DMS53 (cell line): ENCODE results near the gene TGM2.
A peak's percentile ranks its signal among the peaks of the same experiment; 100 is the strongest.

Experiments
- DNase-seq: peaks from one replicate; lab custom pipeline; 2025; lab: John Stamatoyannopoulos, UW

Gene TGM2

DNA sequence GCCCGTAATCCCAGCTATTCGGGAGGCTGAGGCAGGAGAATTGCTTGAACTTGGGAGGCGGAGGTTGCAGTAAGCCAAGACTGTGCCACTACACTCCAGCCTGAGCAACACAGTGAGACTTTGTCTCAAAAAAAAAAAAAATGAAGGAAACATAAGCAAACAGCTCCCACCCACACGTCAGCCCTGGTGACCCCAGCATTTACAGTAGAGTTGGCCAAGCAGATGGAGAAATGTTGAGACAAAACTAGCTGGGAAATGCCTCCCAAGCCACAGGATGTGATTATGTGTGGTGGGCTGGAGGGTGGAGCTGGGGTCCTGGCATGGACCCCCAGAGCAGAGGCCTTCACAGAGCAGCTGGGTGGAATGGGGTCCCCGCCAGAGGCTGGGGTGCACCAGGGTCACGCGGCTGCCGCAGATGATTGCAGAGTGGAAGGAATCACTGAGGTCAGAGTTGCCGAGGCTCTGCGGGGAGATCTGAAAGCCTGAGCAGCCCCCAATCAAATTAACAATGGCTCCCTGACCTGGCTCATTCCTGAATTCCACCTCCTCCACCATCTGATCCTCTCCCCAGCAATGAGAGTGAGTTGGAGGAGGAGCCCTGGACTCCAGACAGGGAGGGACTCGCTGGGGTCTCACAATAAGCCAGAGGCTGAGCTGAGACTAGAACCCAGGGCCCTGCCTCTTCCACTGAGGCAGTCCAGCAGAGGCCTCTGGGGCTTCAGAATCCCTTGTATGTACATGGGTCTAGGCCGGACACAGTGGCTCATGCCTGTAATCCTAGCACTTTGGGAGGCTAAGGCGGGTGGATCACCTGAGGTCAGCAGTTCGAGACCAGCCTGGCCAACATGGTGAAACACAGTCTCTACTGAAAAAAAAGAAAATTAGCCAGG lies 34.7 kb upstream of the TGM2 start:
- no peak for DNase-seq

DNA sequence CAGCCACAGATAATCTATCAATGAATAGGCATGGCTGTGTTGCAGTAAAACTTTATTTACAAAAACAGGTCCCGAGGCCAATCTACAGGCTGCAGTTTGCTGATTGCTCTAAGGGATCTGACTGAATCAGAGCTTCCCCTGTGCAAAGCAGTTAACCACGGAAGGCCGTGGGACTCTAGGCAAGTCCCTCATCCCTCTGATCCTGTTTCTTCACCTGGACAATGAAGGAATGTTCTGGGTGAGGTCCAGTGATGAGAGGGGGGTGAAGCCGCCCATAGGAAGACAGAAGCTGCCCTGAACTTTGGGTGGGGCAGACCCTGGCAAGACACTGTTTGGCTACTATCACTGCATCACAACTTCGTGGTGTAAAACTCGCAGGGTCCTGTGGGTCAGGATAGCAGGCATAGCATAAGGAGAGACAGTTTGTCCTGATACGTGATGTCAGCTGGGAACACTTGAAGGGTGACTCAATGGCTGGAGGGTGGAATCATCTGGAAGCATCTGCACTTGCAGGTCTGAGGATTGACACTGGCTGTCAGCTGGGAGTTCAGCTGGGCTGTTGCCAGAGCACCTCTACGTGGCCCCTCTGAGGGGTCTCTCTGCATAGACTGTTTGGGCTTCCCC lies 33.3 kb upstream of the TGM2 start:
- no peak for DNase-seq

DNA sequence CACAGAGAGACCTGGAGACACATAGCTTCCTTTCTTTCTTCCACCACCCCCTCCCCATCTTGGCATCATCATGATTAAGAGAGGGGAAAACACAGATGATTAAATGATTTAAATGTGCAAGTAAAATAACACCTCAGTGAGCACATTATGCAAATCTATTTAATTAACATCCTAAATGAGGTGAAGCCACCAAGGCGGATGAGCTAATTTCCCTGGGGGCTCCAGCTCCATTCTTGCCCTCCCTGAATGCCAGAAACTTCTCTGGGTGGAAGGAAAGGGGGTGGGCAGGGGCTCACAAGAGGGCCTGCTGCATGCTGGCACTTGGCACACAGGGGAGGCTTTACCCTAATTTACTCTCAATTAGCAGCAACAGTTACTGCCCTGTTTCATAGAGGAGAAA lies 32.5 kb upstream of the TGM2 start:
- no peak for DNase-seq

DNA sequence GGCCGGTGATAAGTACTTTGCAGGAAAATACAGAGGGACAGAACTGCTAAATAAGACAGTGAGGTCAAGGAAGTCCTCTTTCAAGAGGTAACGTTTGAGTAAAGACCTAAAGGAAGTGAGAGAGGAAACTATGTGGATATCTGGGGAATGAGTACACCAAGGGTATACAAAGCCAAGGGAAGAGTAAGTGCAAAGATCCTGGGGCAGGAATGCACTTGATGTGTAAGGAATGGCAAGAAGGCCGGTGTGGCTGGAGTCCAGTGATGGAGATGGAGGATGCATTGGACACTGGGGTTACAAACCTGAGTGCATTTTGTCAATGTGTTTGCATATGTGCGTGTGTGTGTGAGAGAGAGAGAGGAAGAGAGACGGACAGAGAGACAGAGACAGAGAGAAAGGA lies 32.1 kb upstream of the TGM2 start:
- no peak for DNase-seq

DNA sequence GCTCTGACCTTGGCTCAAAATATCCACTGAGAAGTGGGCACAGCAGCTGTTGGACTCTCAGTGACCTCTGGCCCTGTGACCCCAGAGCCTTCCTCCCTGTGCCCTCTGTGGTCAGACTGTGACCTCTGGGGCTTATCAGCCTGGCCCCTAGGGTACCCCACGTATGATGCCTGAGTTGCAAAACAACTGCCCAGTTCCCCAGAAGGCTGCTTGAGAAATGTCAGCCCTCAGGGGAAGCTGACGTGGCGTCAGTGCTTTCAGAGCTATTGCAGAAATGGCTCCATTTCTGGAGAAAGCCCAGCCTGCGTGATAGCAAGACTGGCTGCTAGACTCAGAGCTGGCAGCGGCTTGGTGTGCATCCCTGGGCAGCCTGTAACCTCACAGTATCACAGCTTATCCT lies 31.5 kb upstream of the TGM2 start:
- DNase-seq, result no peak

DNA sequence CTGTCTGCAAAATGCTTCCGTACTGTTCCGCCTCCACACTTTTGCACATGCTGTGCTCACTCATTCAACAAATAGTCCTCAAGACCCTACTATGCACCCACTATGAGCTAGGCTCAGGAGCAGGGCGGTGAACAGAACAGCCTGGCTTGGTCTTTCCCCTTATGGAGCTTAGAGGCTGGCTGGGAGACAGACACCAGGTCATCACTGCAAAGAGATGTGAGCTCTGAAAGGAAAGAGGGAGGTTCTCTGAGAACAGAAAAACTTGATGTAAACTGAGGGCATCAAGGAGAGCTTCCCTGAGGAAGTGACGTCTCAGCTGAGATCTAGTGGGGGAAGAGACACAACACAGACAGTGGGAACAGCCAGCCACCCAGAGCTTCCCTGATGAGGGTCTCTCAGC lies 31.0 kb upstream of the TGM2 start:
- DNase-seq, result no peak

DNA sequence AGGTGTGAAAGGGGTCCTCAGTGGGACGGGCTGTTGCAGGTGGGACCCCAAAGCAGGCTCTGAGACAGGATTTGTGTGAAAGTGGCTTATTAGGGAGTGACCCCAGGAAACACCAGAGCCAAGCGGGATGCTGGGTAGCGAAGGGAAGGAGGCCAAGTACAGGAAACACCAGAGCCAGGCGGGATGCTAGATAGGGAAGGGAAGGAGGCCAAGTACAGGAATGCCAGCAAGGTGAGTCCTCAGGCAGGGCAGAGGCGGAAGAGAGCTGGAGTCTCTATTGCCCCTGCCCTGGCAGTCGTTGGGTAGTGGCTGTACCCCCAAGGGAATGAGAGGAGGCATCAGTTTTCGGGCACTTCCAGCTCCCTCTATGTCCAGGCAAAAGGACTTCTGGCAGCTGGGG lies 30.5 kb upstream of the TGM2 start:
- DNase-seq, result no peak

DNA sequence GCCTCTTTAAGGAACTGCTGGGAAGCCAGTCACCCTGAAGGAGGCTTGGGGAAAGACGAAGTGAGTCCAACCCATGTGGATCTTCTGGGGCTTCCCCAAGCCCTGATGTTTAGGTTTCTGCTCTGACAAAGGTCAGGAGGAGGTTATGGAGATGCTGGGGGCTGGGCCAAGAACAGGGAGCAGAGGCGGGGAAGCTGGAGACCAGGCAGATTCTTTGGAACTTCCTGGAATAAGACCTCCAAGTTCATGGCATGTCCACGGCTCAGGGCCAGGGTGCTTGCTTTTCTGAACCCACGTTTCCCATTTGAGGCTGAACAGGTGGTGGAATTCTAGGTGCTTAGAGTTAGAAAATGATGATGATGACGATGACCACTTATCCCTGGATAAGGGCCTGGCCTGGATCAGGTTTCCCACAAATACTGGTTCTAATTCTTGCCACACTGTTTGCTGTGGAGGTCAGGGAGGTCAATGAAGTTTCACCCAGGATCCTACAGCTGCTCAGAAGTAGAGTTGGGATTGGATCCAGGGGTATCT lies 30.0 kb upstream of the TGM2 start:
- peak; percentile 17 for DNase-seq

- no peak for DNase-seq
These were observed 28.6 kb upstream of the TGM2 start for GRCh38 chr20:38193586-38194105.

GRCh38 chr20:38192323-38192885 lies 27.3 kb upstream of the TGM2 start:
- DNase-seq, result no peak

GRCh38 chr20:38191654-38192053 lies 26.6 kb upstream of the TGM2 start:
- no peak for DNase-seq

DNA sequence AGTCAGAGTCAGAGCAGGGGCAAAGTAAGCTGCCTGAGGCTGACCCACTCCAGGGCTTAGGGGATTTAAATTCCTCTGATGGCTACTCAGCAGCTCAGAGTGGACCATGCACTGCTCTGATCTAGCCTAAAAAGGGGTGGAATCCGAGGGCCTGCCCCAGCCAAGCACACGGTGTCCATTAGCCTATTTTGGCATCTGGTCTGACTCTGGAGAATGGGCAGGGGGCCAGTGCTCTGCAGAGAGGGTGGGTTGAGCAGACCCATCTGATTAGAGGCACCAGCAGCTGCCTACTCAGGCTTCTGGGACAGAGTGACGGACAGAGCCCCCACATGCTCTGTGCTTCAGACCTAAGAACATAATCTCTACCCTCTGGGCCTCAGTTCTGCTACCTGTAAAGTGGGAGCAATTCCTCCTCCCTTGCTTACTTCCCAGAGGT lies 25.9 kb upstream of the TGM2 start:
- DNase-seq, result no peak

GRCh38 chr20:38190166-38190565 lies 25.1 kb upstream of the TGM2 start:
- no peak for DNase-seq

- DNase-seq, result no peak
These were observed 22.4 kb upstream of the TGM2 start for GRCh38 chr20:38187517-38187916.

GRCh38 chr20:38186788-38187221 lies 21.7 kb upstream of the TGM2 start:
- no peak for DNase-seq

DNA sequence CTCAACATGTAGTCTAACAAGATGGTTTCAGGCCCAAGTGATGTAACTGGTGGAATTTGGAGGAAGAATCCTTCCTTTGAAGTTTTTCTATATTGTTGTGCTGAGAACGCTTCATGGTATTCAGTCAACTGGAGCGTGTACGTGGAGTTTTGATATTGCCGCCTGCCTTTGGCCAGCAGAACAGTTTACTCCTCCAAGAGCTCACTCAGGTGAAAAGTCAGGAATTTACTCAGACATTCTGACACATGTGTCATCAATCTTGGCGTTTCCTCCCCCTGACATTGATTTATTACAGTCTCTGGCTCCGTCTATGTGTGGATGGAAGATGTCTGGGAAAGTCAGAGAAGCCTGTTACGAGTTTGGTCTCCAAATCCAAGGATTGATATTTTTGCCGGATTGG lies 19.0 kb upstream of the TGM2 start:
- DNase-seq, result no peak

DNA sequence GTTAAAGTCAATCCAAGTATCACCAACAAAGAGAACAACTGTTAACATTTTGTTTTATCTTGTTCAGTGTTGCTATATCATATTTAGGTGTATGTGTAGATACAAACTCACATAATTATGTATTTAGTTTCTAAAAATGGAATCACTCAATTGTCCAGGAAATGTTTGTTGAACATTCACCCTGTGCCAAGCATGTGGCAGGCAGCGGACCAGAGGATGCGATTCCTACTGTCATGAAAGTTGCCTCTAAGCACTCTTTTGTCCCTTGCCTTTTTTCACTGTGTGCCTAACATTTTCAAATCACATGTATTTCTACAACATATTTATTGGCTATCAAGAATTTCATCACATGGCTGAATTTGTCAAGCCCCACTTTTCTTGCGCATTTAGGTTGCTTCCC lies 16.9 kb upstream of the TGM2 start:
- no peak for DNase-seq

- peak; percentile 22 for DNase-seq
These were observed 16.2 kb upstream of the TGM2 start for GRCh38 chr20:38181207-38181801.

DNA sequence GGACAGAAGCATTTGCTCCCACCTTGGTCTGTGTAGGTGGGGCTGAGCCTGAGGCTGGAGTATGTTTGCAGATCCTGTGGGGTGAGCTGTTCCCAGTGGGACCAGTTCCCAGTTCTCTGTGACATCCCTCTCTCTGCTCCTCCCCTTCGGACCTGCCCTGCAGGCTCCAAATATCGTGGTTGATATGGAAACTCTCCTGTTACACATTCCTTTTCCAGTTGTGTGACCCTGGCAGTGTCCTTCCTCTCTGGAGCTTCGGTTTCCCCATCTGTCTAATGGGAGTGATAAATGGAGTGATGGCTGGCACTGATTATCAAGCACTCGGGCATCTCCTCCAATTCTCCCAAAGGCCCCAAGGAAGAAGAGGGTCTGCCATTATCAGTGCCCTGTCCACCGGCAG lies 15.7 kb upstream of the TGM2 start:
- no peak for DNase-seq

DNA sequence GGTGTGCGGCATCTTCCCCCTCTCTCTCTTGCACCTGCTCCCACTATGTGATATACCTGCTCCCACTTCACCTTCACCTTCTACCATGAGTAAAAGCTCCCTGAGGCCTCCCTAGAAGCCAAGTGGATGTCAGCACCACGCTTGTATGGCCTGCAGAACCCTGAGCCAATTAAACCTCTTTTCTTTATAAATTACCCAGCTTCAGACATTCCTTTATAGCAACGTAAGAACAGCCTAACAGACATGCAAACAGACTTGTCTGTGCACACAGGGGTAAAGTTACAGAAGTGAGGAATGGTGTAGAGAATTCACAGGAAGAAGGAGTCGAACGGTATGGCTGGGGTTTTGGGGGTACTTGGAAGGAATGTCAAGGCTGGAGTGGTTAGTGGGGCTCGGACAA lies 14.8 kb upstream of the TGM2 start:
- no peak for DNase-seq

- no peak for DNase-seq
These were observed 13.5 kb upstream of the TGM2 start for GRCh38 chr20:38178581-38178980.

DNA sequence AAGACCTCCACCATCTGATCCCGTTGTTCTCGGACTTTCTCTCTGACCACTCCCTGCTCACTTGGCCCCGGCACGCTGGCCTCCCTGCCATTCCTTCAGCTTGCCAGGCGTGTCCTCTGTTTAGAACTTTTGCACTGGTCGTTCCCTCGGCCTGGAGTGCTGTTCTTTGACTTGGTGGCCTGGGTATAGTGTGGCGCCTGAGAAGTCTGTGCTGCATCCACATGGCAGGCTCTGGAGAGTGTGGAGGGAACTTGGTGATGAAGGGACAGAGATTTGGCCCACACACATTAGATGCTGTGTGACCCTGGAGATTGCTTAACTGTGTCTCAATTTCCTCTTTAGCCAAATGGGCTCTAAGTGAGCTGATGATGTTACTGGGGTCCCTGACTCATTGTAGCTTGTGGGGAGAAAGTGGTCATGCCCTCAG lies 13.0 kb upstream of the TGM2 start:
- DNase-seq, result no peak
